Measurements from ENCODE around the gene FARS2. TPM values are rescaled to one million over a fixed set of nuclear protein-coding genes. Genes with fewer than 3 reads are reported as not detected.

The FARS2 gene
- total RNA-seq, 2 donors from 2014 or later, result 8.2 to 29.0 TPM

- peaks cover 0 to 7% of the 10 kb centered on the region in 2 donors for H3K36me3 Mint-ChIP-seq
- no peak overlapping the region for H3K27ac Mint-ChIP-seq
- no peak for DNase-seq (ENCODE audit: low spot score in 2 of 2)
- no peaks in the 10 kb centered on the region for H3K9me3 Mint-ChIP-seq
- no peak for ATAC-seq
These were observed 18.2 kb upstream of the FARS2 start for GRCh38 chr6:5243069-5243468.

- no peak for ATAC-seq
- peaks cover 5 to 6% of the 10 kb centered on the region in 2 donors for H3K36me3 Mint-ChIP-seq
- H3K27ac Mint-ChIP-seq, result no peak overlapping the region
- H3K9me3 Mint-ChIP-seq, result peaks cover 0 to 5% of the 10 kb centered on the region in 2 donors
- no peak for DNase-seq (ENCODE audit: low spot score in 2 of 2)
These were observed 14.9 kb upstream of the FARS2 start for GRCh38 chr6:5246141-5247097.

DNA sequence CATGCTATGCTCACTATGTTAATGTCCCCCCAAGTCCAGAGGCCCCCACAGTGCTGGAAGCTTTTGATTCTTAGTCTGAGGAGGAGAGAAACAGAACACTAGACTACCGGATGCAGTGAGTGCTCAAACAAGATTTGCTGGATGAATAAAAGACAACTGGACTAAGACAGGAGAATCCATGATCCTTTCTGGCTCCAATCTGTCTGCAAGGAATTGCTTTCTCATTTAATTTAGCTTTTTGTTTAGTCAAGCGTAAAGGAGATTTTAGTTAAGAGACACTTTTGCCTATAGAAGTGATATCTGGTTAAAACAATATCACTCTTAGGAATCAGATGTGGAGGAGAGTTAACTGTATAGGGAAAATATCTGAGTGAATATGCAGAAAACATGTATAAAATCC lies 14.1 kb upstream of the FARS2 start:
- H3K36me3 Mint-ChIP-seq, result peaks cover 7 to 11% of the 10 kb centered on the region in 2 donors
- DNase-seq (ENCODE audit: low spot score in 2 of 2) (no peak), ATAC-seq (no peak)
- no peak overlapping the region for H3K27ac Mint-ChIP-seq
- H3K9me3 Mint-ChIP-seq, result peaks cover 0 to 6% of the 10 kb centered on the region in 2 donors

GRCh38 chr6:5248302-5249098 lies 12.8 kb upstream of the FARS2 start:
- H3K36me3 Mint-ChIP-seq, result peaks cover 13 to 17% of the 10 kb centered on the region in 2 donors
- DNase-seq (ENCODE audit: low spot score in 2 of 2), result no peak
- peaks cover 0 to 10% of the 10 kb centered on the region in 2 donors for H3K9me3 Mint-ChIP-seq
- H3K27ac Mint-ChIP-seq, result peak overlapping the region in 1 of 2 donors; percentile 15
- ATAC-seq, result no peak

- DNase-seq (ENCODE audit: low spot score in 2 of 2) (no peak), ATAC-seq (peak in 1 of 2 donors; percentile 38)
- Mint-ChIP-seq H3K9me3 (peaks cover 0 to 10% of the 10 kb centered on the region in 2 donors), H3K27ac (no peak overlapping the region), H3K36me3 (peaks cover 14 to 17% of the 10 kb centered on the region in 2 donors)
These were observed 11.7 kb upstream of the FARS2 start for GRCh38 chr6:5249451-5250122.

GRCh38 chr6:5250451-5250850 lies 10.9 kb upstream of the FARS2 start:
- DNase-seq (ENCODE audit: low spot score in 2 of 2), result no peak
- Mint-ChIP-seq H3K27ac (no peak overlapping the region), H3K9me3 (peaks cover 0 to 10% of the 10 kb centered on the region in 2 donors), H3K36me3 (peaks cover 17 to 18% of the 10 kb centered on the region in 2 donors)
- no peak for ATAC-seq

- Mint-ChIP-seq H3K27ac (no peak overlapping the region), H3K9me3 (peaks cover 0 to 10% of the 10 kb centered on the region in 2 donors), H3K36me3 (peaks cover 17 to 18% of the 10 kb centered on the region in 2 donors)
- no peak for DNase-seq (ENCODE audit: low spot score in 2 of 2)
- ATAC-seq, result no peak
These were observed 10.4 kb upstream of the FARS2 start for GRCh38 chr6:5250911-5251310.

- Mint-ChIP-seq H3K9me3 (peaks cover 0 to 4% of the 10 kb centered on the region in 2 donors), H3K27ac (no peak overlapping the region), H3K36me3 (peaks cover 25 to 29% of the 10 kb centered on the region in 2 donors)
- DNase-seq (ENCODE audit: low spot score in 2 of 2) (no peak), ATAC-seq (no peak)
These were observed 4.4 kb upstream of the FARS2 start for GRCh38 chr6:5256952-5257351.

- H3K36me3 Mint-ChIP-seq, result peaks cover 22 to 27% of the 10 kb centered on the region in 2 donors
- no peak for ATAC-seq
- peak overlapping the region in 1 of 2 donors; percentile 19 for H3K27ac Mint-ChIP-seq
- H3K9me3 Mint-ChIP-seq, result peaks cover 0 to 2% of the 10 kb centered on the region in 2 donors
- no peak for DNase-seq (ENCODE audit: low spot score in 2 of 2)
These were observed 3.9 kb upstream of the FARS2 start for GRCh38 chr6:5257400-5257799.

GRCh38 chr6:5259428-5259827 lies 1.9 kb upstream of the FARS2 start:
- H3K9me3 Mint-ChIP-seq, result no peaks in the 10 kb centered on the region
- peak overlapping the region; percentile 84 to 98 for H3K27ac Mint-ChIP-seq
- H3K36me3 Mint-ChIP-seq, result peaks cover 18 to 22% of the 10 kb centered on the region in 2 donors
- DNase-seq (ENCODE audit: low spot score in 2 of 2), result no peak
- no peak for ATAC-seq

DNA sequence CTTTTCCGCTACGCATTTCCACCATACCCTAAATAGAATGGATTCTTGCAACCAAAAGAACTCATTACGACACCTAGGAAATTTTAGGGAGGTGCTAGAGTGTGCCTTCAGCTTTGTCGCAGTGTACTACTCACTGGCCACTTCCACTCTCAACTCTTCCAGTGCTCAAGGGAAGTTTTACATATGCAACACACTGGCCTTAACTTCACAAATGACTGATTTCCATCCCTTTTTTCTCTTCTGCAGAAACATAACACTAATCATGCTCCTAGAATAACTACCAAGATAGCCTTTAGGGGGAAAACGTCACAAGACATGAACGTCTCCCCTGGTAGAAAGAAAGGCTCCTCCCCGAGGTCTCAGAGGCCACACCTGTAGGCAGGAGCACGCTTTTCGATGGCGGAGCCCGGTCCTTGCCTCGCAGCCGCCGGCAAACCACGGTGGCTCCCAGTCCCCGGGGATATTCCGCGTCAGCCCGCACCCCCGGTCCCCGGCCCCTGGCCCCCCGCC lies 1.1 kb upstream of the FARS2 start:
- Mint-ChIP-seq H3K36me3 (peaks cover 17 to 18% of the 10 kb centered on the region in 2 donors), H3K9me3 (no peaks in the 10 kb centered on the region), H3K27ac (peak overlapping the region; percentile 91 to 98)
- ATAC-seq, result peak; percentile 65 to 76
- DNase-seq (ENCODE audit: low spot score in 2 of 2), result peak; percentile 65 to 69

DNA sequence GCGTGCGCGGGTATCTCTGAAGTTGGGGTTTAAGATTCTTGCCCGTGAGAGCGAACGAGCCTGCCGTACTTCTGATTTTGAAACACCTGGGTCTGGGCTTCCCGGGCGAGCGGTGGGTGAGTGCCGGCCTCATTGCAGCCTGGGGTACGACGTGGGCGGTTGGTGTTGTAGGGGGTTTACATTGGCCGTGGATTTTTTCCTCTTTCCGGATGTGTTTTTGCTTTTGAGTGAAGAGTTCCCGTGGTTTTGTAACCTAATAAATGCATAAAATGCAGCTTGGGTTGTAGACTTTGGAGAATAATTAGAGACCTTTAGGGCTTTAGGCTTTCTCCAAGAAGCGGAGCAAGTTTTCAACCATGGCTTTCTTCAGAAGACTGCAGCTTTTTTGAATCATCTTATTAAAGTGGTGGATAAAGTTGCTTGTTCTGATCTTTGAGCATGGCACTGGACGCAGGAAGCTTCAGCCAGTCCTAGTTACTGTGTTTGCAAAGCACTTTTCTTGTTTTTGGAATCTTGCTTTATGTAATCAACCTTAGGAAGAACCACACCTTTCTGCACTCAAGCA lies 314 bp downstream of the FARS2 start:
- DNase-seq (ENCODE audit: low spot score in 2 of 2) (no peak), ATAC-seq (no peak)
- Mint-ChIP-seq H3K27ac (peak overlapping the region; percentile 98 to 99), H3K36me3 (peaks cover 17 to 25% of the 10 kb centered on the region in 2 donors), H3K9me3 (no peaks in the 10 kb centered on the region)

GRCh38 chr6:5266423-5266822 lies 5.1 kb downstream of the FARS2 start:
- peak overlapping the region in 1 of 2 donors; percentile 57 for H3K27ac Mint-ChIP-seq

GRCh38 chr6:5270093-5270680 lies 8.9 kb downstream of the FARS2 start:
- Mint-ChIP-seq H3K9me3 (no peaks in the 10 kb centered on the region), H3K27ac (no peak overlapping the region), H3K36me3 (peaks cover 6 to 34% of the 10 kb centered on the region in 2 donors)
- DNase-seq (ENCODE audit: low spot score in 2 of 2) (no peak), ATAC-seq (no peak)

More at GRCh38 chr6:5266423-5266822, 5.1 kb downstream of the FARS2 start:
- Mint-ChIP-seq H3K36me3 (peaks cover 11 to 29% of the 10 kb centered on the region in 2 donors), H3K9me3 (no peaks in the 10 kb centered on the region)
- ATAC-seq (no peak), DNase-seq (ENCODE audit: low spot score in 2 of 2) (no peak)

- ATAC-seq, result no peak
These were observed 10.6 kb downstream of the FARS2 start for GRCh38 chr6:5271926-5272325.

More at GRCh38 chr6:5271926-5272325, 10.6 kb downstream of the FARS2 start:
- Mint-ChIP-seq H3K27ac (no peak overlapping the region), H3K36me3 (peaks cover 6 to 25% of the 10 kb centered on the region in 2 donors), H3K9me3 (no peaks in the 10 kb centered on the region)
- DNase-seq (ENCODE audit: low spot score in 2 of 2), result no peak

All from activated naive CD4-positive, alpha-beta T cell treated with anti-CD3 and anti-CD28 coated beads, Interleukin-2, amount 50 U/mL, for 72 hours (primary cell).